Measurements from ENCODE around the gene ZNF841. TPM values are rescaled to one million over a fixed set of nuclear protein-coding genes. Genes with fewer than 3 reads are reported as not detected.
A peak's percentile ranks its signal among the peaks of the same experiment; 100 is the strongest.

Gene ZNF841
- total and polyA plus RNA-seq, 9 of the 15 experiments (the other 6 are each of a cell fraction or from before 2014, with no cell fraction given) = 3.1 to 17.1 (median 11.0) TPM

- TF ChIP-seq YY1 (IDR thresholded peaks at IDR 0.05; ENCODE audit: borderline replicate concordance in 1 of 3, control insufficient read depth in 1 of 3, extremely low read depth in 1 of 3, insufficient read depth in 3 of 3, insufficient read length in 1 of 3, insufficient replicate concordance in 2 of 3, low read depth in 1 of 3, low read length in 2 of 3) = peak; percentile 97 to 100 (median 99)
- TF ChIP-seq LCOR (CRISPR knock-in tag; IDR thresholded peaks at IDR 0.05) = peak; percentile 62
- TF ChIP-seq ZNF589 (CRISPR knock-in tag; IDR thresholded peaks at IDR 0.05; ENCODE audit: low read depth) = no peak
- no peak for TF ChIP-seq SNAPC5 (CRISPR knock-in tag; IDR thresholded peaks at IDR 0.05)
- TF ChIP-seq ESRRA (IDR thresholded peaks at IDR 0.05; ENCODE audit: borderline replicate concordance, low read depth) = peak; percentile 95
- 0 out of 2 replicates have a peak, but pooled peaks have one; percentile 8 for TF ChIP-seq FOXM1 (IDR thresholded peaks at IDR 0.05; ENCODE audit: low read depth)
- no peak for TF ChIP-seq FOXM1 (CRISPR knock-in tag; IDR thresholded peaks at IDR 0.05; ENCODE audit: low read depth)
- peak; percentile 42 for TF ChIP-seq BRD9 (IDR thresholded peaks at IDR 0.05; ENCODE audit: low read depth, partially characterized antibody)
- TF ChIP-seq BRF1 (IDR thresholded peaks at IDR 0.05; ENCODE audit: borderline replicate concordance, extremely low read depth, insufficient read length) = no peak
- 0 out of 2 replicates have a peak, but pooled peaks have one; percentile 55 for TF ChIP-seq HBP1 (CRISPR knock-in tag; IDR thresholded peaks at IDR 0.05)
- no peak for TF ChIP-seq ZNF41 (CRISPR knock-in tag; conservative IDR thresholded peaks at IDR 0.05)
- no peak for TF ChIP-seq PRPF4 (IDR thresholded peaks at IDR 0.05; ENCODE audit: insufficient read depth, low read depth, low read length, poor library complexity, severe bottlenecking)
- no peak for TF ChIP-seq ZC3H11A (IDR thresholded peaks at IDR 0.05; ENCODE audit: low read depth, low read length)
- no peak for TF ChIP-seq SNRNP70 (optimal IDR thresholded peaks at IDR 0.05; ENCODE audit: low read depth, low read length)
- no peak for TF ChIP-seq ZNF431 (CRISPR knock-in tag; IDR thresholded peaks at IDR 0.05)
- TF ChIP-seq NFIC (IDR thresholded peaks at IDR 0.05) = peak; percentile 53; the same call in 1 of the 2 replicates
- TF ChIP-seq MEIS2 (IDR thresholded peaks at IDR 0.05; ENCODE audit: partially characterized antibody) = no peak
- TF ChIP-seq RBM22 (IDR thresholded peaks at IDR 0.05; ENCODE audit: low read depth, low read length, poor library complexity, severe bottlenecking) = peak; percentile 60
- TF ChIP-seq RUNX1 (IDR thresholded peaks at IDR 0.05; ENCODE audit: low read depth) = no peak
- peak; percentile 63; the same call in 1 of the 2 replicates for TF ChIP-seq SP1 (CRISPR knock-in tag; IDR thresholded peaks at IDR 0.05)
- no peak for TF ChIP-seq MECOM (CRISPR knock-in tag; IDR thresholded peaks at IDR 0.05)
- TF ChIP-seq CBFA2T2 (conservative IDR thresholded peaks at IDR 0.05) = no peak
- TF ChIP-seq MCM3 (IDR thresholded peaks at IDR 0.05) = no peak
- no peak; the same call in 1 of the 2 replicates for TF ChIP-seq PML (IDR thresholded peaks at IDR 0.05; ENCODE audit: low read length)
- no peak for TF ChIP-seq ZHX1 (conservative IDR thresholded peaks at IDR 0.05; ENCODE audit: low read length)
These were observed 46.7 kb downstream of the ZNF841 start, which contains the start of gene ZNF432 (continued) for GRCh38 chr19:52048555-52049501.
